Esophagus squamous epithelium (tissue), 5 donors: ENCODE measurements around the gene CNOT2. TPM values are rescaled to one million over a fixed set of nuclear protein-coding genes. Genes with fewer than 3 reads are reported as not detected.

Experiments used
- DNase-seq: peaks from one replicate; lab custom pipeline; 2025; lab: John Stamatoyannopoulos, UW
- H3K27ac ChIP-seq, 4 donors: fragments of 200-600 bp; sonication (generic); one replicate each; pipeline ENCODE4 v1.5.1; 2016 to 2019; ENCODE audit warnings: mild to moderate bottlenecking in 1 of 4
- H3K27me3 ChIP-seq, 4 donors: fragments of 200-600 bp; sonication (generic); 1 replicate in 3 of 4; 2 replicates in 1 of 4; pipeline versions ENCODE4 v1.5.1 to v1.6.0; 2017 to 2021; ENCODE audit warnings: antibody characterized with exemption in 1 of 4
- H3K36me3 ChIP-seq, 3 donors: fragments of 200-600 bp; sonication (generic); one replicate each; pipeline ENCODE4 v1.5.1; 2016 to 2019
- H3K4me1 ChIP-seq, 3 donors: fragments of 200-600 bp; sonication (generic); one replicate each; pipeline ENCODE4 v1.5.1; 2017 to 2019
- H3K4me3 ChIP-seq, 4 donors: fragments of 200-600 bp; sonication (generic); 1 replicate in 3 of 4; 2 replicates in 1 of 4; pipeline ENCODE4 v1.5.1; 2016 to 2019; ENCODE audit warnings: mild to moderate bottlenecking in 2 of 4, moderate library complexity in 1 of 4
- H3K9me3 ChIP-seq, 3 donors: fragments of 200-600 bp; sonication (generic); one replicate each; pipeline ENCODE4 v1.5.1; 2016 to 2019
- POLR2A ChIP-seq, 4 donors: fragments of 450-650 bp; IDR thresholded peaks; one replicate each; pipeline ENCODE4 v1.6.1; 2017; ENCODE audit warnings: antibody characterized with exemption in 4 of 4, mild to moderate bottlenecking in 4 of 4, moderate library complexity in 3 of 4
- WGBS, 2 donors: methylation state at CpG; one replicate each; pipeline ENCODE4 v1.1.5; 2018; 5-methylcytosine and 5-hydroxymethylcytosine counted together
- intact Hi-C: fragments of 100-400 bp; cut with DNase I; formaldehyde crosslinking; loops from one replicate; pipeline ENCODE4 v1.15.0; 2022
- total RNA-seq, 4 donors: library from RNA; depleted of rRNA; stranded (reverse); fragments of >200 nt; gene quantifications; one replicate each; pipeline ENCODE4 v1.1.0, GENCODE V29; 2016
- TF ChIP-seq, protein P1 (sequence below), 6 experiments: fragments of 450-650 bp in 4 of 6; fragments of 200-600 bp in 2 of 6; sonication (generic) in 2 of 6; IDR thresholded peaks; one replicate each; pipeline ENCODE4 v1.5.1; 2016 to 2019; ENCODE audit warnings: antibody characterized with exemption in 6 of 6, mild to moderate bottlenecking in 4 of 6, moderate library complexity in 4 of 6
- donor health status: DM: yes; HTN: yes; CAD: no.

CNOT2 gene
- total RNA-seq, 4 donors from 2014 or later: 77.0 to 138 (median 90.1) TPM

DNA sequence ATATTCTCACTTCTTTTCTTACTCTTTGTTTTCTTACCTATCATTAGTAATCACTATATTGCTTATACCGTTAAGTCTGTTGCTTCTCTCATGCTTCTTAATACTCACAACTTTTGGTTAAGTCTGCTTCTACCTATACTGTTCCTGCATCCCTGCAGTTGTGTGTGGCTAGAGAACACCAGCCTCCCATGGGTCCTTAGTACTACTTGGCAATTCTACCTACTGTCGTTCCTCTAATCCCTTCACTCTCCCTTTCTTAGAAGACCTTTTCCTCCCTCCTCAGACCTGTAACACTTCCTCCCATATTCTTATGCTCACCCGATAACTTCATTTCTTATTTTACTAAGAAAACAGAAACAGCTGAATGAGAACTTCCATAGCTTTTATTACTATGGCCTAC is 29.3 kb downstream of the CNOT2 start:
- no peak for DNase-seq
- intact Hi-C loops: no loop called here
- TF ChIP-seq POLR2A (IDR thresholded peaks at IDR 0.05): no peak
- TF ChIP-seq, protein P1, sequence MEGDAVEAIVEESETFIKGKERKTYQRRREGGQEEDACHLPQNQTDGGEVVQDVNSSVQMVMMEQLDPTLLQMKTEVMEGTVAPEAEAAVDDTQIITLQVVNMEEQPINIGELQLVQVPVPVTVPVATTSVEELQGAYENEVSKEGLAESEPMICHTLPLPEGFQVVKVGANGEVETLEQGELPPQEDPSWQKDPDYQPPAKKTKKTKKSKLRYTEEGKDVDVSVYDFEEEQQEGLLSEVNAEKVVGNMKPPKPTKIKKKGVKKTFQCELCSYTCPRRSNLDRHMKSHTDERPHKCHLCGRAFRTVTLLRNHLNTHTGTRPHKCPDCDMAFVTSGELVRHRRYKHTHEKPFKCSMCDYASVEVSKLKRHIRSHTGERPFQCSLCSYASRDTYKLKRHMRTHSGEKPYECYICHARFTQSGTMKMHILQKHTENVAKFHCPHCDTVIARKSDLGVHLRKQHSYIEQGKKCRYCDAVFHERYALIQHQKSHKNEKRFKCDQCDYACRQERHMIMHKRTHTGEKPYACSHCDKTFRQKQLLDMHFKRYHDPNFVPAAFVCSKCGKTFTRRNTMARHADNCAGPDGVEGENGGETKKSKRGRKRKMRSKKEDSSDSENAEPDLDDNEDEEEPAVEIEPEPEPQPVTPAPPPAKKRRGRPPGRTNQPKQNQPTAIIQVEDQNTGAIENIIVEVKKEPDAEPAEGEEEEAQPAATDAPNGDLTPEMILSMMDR (IDR thresholded peaks at IDR 0.05): no peak
- no peaks in the 10 kb centered on the region for H3K36me3 ChIP-seq
- H3K4me3 ChIP-seq: no peak overlapping the region
- peaks cover 0 to 50% (median 4%) of the 10 kb centered on the region in 3 donors for H3K4me1 ChIP-seq
- no peaks in the 10 kb centered on the region for H3K9me3 ChIP-seq
- WGBS, 2 donors: 85 to 92% methylated on average over 3 of the region's 3 CpGs
- H3K27ac ChIP-seq: no peak overlapping the region
- H3K27me3 ChIP-seq: no peaks in the 10 kb centered on the region

DNA sequence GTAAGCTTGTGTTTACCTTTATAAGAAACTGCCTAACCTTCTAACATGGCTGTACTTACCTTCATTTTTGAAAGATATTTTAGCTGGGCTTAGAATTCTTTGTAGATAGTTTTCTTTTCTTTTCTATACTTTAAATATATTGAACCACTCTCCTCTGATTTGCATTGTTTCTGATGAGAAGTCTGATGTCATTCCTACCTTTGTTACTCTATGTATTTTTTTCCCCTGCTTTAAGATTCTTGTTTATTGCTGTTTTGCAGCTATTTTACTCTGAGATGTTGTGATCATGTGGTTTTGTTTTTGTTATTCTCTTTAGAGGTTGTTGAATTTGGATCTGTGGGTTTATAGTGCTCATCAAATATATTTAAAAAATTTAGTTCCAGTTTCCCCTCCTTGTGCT is 31.8 kb downstream of the CNOT2 start:
- Histone ChIP-seq H3K27me3 (no peaks in the 10 kb centered on the region), H3K27ac (no peak overlapping the region), H3K4me1 (peaks cover 0 to 36% (median 2%) of the 10 kb centered on the region in 3 donors), H3K9me3 (no peaks in the 10 kb centered on the region), H3K4me3 (no peak overlapping the region), H3K36me3 (peaks cover 0 to 11% (median 0%) of the 10 kb centered on the region in 3 donors)
- no peak for DNase-seq
- TF ChIP-seq, protein P1 (IDR thresholded peaks at IDR 0.05): no peak
- TF ChIP-seq POLR2A (IDR thresholded peaks at IDR 0.05): no peak
- intact Hi-C loops: no loop called here

DNA sequence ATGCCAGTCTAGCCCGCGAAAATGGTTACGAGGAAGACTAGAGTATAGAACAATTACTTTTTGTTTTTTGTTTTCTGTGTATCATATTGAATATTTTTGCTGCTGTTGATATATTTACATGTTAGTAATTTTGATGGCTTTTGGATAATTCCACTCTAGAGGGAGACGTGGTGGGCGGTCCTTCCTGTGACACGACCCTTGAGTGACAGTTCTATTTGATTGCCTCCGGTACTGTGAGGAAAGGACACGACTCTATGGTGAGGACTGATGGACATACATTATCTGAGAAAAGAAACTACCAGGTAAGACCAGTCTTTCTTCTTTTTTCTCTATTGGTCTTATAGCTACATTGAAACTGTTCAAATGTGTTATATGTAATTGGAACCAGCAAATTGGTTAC is 34.7 kb downstream of the CNOT2 start:
- intact Hi-C loops: no loop called here
- no peak for TF ChIP-seq POLR2A (IDR thresholded peaks at IDR 0.05)
- TF ChIP-seq, protein P1 (IDR thresholded peaks at IDR 0.05): no peak
- peaks cover 0 to 23% (median 0%) of the 10 kb centered on the region in 3 donors for H3K36me3 ChIP-seq
- DNase-seq: no peak
- no peak overlapping the region for H3K27ac ChIP-seq
- WGBS, 2 donors: 90 to 92% methylated on average over 8 of the region's 8 CpGs
- no peaks in the 10 kb centered on the region for H3K27me3 ChIP-seq
- H3K4me1 ChIP-seq: peaks cover 0 to 10% (median 0%) of the 10 kb centered on the region in 3 donors
- H3K9me3 ChIP-seq: no peaks in the 10 kb centered on the region
- H3K4me3 ChIP-seq: no peak overlapping the region

DNA sequence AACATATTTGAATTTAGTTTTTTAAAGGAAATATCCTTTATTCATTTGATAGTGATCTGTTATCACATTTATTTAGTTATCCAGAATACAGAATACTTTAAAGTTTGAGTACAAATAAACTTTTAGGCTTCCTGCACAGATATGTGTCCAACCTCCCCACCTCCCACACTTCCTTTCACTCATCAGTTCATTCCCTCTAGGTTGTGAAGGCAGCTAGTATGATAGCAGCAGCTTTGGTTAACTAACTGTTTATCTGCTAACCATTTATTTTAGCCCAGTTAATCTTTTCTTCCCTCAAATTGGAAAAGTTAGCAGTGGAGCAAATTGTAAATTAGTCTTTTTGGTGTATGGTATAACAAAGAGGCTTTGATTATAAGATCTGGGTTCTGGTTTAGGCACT is 35.7 kb downstream of the CNOT2 start:
- Histone ChIP-seq H3K27ac (no peak overlapping the region), H3K27me3 (no peaks in the 10 kb centered on the region), H3K4me3 (no peak overlapping the region), H3K36me3 (peaks cover 0 to 23% (median 0%) of the 10 kb centered on the region in 3 donors), H3K9me3 (no peaks in the 10 kb centered on the region), H3K4me1 (peaks cover 0 to 7% (median 0%) of the 10 kb centered on the region in 3 donors)
- TF ChIP-seq, protein P1 (IDR thresholded peaks at IDR 0.05): no peak
- no peak for TF ChIP-seq POLR2A (IDR thresholded peaks at IDR 0.05)
- DNase-seq: no peak
- intact Hi-C loops: no loop called here

DNA sequence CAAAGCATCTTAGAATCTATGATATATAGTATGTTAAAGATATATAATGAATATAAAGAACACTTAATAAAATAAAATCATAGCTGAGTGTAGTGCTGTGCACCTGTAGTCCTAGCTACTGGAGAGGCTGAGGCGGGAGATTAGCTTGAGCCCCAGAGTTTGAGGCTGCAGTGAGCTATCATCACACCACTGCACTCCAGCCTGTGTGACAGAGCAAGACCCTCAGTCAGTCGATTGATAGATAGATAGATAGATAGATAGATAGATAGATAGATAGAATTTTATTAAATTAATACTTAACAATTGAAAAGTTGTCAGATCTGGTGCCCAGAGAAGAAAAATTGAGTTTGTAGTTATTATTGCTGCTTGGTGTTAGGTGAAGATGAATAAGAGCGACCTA is 40.0 kb downstream of the CNOT2 start:
- DNase-seq: no peak
- Histone ChIP-seq H3K27ac (no peak overlapping the region), H3K36me3 (peaks cover 0 to 48% (median 0%) of the 10 kb centered on the region in 3 donors), H3K9me3 (no peaks in the 10 kb centered on the region), H3K4me3 (no peak overlapping the region), H3K4me1 (no peaks in the 10 kb centered on the region), H3K27me3 (no peaks in the 10 kb centered on the region)
- 89% methylated on average over 3 of the region's 3 CpGs for WGBS, 2 donors
- TF ChIP-seq, protein P1 (IDR thresholded peaks at IDR 0.05): no peak
- intact Hi-C loops: no loop called here
